HG03139 (cell line): Measurements from ENCODE around the gene ADNP.

Experiments
- ATAC-seq: cut with Tn5 transposase; IDR thresholded peaks from one replicate; pipeline ENCODE4 v1.9.1; 2021; ENCODE audit not compliant: unreplicated experiment

The ADNP gene

GRCh38 chr20:50852085-50852484 is 79.2 kb downstream of the ADNP start:
- ATAC-seq, result no peak

GRCh38 chr20:50850721-50851286 is 80.4 kb downstream of the ADNP start:
- ATAC-seq, result no peak

DNA sequence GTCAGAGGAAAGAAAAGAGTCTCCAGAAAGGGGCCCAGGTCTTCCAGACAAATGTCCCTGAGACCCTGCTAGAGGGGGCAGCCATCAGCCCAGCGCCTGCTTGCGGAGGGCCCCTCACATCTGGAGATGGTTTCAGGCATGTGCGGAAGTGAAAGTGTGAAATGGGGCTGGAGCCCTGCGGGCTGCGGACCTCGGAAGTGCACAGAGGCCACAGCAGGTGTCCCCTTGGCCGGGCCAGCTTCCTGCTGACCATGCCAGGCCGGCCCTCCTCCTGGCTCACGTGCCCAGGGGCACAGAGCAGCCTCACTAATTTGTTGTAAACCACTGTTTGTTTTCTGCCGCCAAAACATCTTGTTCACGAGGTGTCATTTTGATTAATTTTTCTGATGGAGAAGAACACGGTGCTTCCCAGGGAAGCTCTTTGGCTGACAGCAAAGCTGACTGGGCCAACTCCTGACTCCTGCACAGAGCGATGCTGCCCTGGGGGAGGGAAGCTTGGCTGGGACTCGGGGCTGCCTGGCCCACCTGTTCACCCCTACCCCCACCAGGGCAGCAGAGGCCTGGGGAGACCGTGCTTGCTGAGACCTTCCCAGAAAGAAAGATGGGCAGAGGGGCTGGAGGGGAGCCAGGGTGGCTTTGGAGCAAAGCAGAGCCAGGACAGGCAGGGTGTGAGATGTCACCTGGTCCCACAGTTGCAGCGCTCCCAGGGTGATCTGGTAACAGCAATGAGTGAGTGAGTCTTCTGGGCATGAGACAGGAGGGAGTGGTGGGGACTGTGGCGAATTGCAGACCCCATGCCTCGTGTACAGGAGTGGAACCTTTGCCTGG is 82.2 kb downstream of the ADNP start:
- no peak for ATAC-seq

DNA sequence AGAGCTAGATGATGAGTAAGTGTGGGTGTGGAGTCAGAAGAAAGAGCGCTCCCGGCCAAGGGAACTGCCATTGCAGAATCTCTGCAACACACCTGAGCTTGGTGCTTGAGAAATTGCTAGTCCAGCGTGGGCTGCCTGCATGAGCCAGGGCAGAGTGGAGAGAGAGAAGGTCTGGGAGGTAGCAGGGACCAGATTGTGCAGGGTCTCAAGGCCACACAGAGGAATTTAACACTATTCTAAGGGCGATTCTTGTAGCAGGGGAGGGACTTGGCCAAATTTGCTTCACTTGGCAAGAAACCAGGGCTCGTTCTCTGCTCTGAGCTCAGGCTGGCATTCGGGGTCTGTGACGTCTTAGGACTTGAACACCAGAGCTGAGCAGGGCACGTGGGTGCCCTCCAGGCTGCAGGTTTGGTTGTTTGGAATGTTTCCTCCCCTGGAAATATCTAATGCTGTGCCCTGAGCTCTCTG is 82.9 kb downstream of the ADNP start:
- no peak for ATAC-seq

DNA sequence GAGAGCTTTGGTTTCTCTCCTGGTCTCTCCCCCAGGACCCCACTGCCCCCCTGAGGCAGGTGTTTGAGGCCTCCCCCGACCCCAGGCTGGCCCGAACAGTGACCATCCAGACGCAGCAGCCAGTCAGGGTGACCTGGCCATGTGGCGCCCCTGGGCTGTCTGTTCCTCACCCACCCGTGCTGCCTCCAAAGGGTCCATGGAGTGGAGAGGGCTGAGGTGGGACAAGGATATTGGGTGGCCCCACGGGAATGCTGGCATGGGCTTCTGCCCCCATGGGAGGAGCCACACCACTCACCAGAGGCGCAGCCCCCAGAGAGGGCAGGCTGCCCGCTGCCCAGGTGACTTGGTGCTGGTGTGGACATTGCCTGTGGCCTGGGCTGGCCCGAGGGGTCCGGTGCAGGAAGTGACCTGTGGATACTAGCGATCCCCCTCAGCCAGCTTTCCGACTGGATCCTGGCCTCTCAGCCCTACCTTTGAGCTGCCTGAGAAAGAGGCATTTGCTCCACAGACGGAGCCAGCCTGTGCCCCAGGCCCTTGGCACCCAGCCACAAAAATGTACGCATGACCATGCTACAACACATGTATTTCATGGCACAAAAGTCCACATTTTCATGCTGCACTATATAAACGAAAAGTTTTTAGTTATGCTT is 85.5 kb downstream of the ADNP start:
- no peak for ATAC-seq

DNA sequence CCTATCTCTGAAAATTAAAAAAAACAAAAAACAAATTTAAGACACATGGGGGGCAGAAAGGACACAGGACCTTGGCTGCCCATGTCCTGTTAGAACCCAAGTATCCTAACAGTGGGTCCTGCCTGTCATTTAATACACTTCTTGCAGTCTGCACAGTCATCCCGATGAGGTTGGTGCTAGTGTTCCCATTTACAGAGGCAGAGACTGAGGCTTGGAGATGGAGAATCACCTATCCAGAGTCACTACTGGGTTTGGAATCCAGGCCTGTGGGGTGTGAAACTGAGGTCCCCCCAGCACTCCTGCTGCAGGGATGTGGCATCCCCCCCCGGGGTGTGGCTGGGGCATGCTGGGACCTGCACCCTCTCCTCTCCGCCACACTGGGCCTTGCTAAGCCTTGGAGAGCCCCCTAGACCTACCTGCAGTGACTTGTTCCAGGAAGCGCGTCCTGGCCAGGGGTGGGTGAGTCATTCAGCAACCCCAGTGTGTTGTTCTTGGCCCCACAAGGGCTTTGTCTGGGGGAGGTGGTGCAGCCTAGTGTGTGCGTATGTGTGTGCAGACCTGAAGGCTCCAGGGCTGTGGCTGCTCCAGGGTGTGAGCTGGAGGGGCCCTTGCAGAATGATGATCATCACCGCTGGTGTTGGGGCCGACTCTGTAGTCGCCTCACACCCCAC is 86.7 kb downstream of the ADNP start:
- peak; percentile 73 for ATAC-seq

DNA sequence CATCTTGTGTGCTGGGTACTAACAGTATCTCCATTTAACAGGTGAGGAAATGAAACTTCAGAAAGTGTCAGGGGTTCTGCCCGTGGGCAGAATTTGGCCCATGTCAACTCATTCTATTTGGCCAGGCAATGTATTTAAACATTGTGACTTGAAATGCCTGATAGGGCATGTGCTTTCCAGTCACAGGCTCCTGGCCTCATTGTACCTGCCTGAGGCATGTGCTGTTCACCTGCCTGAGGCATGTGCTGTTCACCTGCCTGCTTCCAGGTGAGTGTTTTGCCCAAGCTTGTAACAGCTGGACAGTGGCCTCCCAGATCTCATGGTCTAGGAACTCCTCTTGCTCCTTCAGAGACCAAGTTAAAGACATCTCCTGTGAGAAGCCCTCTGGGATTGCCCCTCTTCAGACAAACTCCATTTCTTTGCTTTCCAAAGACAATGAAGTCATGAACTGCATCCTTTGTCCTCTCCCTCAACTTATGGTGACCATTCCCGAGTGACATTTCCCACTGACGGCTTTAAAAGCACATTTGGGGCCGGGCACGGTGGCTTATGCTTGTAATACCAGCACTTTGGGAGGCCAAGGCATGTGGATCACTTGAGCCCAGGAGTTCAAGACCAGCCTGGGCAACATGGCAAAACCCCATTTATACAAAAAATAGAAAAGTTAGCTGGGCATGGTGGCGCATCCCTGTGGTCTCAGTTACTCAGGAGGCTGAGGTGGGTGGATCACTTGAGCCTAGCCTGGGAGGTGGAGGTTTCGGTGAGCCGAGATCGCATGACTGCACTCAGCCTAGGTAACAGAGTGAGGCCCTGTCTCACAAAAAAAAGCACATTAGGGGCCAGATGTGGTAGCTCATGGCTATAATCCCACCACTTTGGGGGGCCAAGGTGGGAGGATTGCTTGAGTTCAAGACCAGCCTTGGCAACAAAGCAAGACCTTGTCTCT is 87.6 kb downstream of the ADNP start:
- no peak for ATAC-seq

GRCh38 chr20:50842821-50843220 is 88.4 kb downstream of the ADNP start:
- no peak for ATAC-seq
